ENCODE measurements around the gene AFAP1L2. TPM values are rescaled to one million over a fixed set of nuclear protein-coding genes. Genes with fewer than 3 reads are reported as not detected.
A peak's percentile ranks its signal among the peaks of the same experiment; 100 is the strongest.

The AFAP1L2 gene
- total RNA-seq, 2 donors from 2014 or later, result 5.8 to 6.3 TPM

DNA sequence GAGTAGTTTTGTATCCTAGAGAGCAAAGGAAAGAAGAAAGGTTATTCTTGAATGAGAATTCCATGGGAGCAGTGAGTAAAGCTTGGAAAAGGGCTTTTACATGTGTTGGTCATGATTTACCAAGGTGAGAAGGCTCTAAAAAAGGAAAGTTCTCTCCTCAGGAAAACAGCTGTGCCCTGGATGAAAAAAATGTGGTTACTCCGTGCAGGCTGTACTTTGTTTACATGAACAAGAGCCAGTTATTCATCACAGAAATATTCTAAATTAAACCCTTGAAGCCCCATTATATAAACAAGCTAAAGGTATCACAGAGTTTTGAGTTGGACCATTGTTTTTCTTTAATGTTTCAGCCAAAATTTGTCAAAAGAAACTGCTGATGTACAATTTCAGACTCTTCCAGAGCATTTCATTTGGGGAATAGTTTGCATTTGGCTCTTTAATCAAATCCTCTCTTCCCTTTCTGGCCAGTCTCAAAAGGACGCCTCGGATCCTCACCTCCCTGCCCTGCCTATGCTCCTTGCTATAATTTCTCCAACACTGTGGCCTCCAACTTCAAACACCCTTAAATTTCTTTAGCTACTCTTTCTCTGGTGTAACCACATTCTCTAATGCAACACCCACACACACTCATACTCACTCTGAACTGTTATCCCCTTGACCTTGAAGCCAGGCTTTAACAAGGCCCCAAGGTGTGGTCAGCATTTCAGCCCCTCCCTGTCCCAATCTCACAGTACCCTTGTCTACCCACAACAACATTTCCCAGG lies 47.4 kb downstream of the AFAP1L2 start:
- no peak for DNase-seq (ENCODE audit: low spot score)
- Histone ChIP-seq H3K9me3 (no peaks in the 10 kb centered on the region), H3K4me3 (no peak overlapping the region), H3K36me3 (no peaks in the 10 kb centered on the region), H3K27me3 (no peaks in the 10 kb centered on the region), H3K4me1 (peaks cover 0 to 8% of the 10 kb centered on the region in 2 donors), H3K27ac (no peak overlapping the region)
- TF ChIP-seq CTCF (IDR thresholded peaks at IDR 0.05), result no peak

DNA sequence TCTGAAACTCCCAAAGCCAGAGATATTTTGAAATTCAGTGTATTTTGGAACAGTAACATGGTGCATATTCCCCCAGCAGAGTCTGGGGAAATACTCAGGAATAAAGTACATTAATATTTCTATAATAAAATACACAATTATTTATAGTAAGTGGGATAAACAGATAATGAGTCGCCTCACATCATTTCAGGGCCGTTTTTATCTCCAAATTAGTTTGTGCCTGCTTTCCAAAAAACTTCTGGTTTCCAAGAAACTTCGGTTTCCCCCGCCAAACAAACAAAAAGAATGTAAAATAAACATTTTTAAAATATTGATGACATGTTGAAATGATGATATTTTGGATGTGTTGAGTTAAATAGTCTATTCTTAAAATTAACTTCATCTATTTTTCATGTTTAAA lies 48.2 kb downstream of the AFAP1L2 start:
- DNase-seq (ENCODE audit: low spot score), result no peak
- H3K9me3 ChIP-seq, result no peaks in the 10 kb centered on the region
- peaks cover 0 to 8% of the 10 kb centered on the region in 2 donors for H3K4me1 ChIP-seq
- no peak overlapping the region for H3K27ac ChIP-seq
- H3K36me3 ChIP-seq, result no peaks in the 10 kb centered on the region
- H3K27me3 ChIP-seq, result no peaks in the 10 kb centered on the region
- no peak for TF ChIP-seq CTCF (IDR thresholded peaks at IDR 0.05)
- H3K4me3 ChIP-seq, result no peak overlapping the region

DNA sequence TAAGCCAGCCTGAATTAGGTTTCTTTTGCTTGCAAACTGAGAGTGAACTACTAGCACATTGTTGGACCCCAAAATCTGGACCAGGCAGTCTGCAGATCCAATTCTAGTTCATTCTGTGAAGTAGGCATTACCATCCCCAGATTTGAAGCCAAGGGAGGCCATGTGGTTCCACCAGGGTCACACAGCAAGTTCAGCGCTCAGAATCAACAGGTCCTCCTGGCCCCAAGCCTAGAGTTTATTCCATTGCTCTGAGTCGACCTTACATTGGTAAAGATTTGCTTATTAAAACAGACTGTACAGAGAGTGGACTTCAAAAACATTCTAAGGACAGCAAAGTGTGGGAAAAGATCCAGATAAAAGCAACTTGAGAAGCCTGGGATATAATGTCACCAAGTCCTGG lies 50.9 kb downstream of the AFAP1L2 start:
- no peak overlapping the region for H3K27ac ChIP-seq
- H3K27me3 ChIP-seq, result no peaks in the 10 kb centered on the region
- H3K4me3 ChIP-seq, result no peak overlapping the region
- TF ChIP-seq CTCF (IDR thresholded peaks at IDR 0.05), result no peak
- H3K36me3 ChIP-seq, result no peaks in the 10 kb centered on the region
- H3K9me3 ChIP-seq, result no peaks in the 10 kb centered on the region
- no peak for DNase-seq (ENCODE audit: low spot score)
- H3K4me1 ChIP-seq, result peaks cover 0 to 14% of the 10 kb centered on the region in 2 donors

DNA sequence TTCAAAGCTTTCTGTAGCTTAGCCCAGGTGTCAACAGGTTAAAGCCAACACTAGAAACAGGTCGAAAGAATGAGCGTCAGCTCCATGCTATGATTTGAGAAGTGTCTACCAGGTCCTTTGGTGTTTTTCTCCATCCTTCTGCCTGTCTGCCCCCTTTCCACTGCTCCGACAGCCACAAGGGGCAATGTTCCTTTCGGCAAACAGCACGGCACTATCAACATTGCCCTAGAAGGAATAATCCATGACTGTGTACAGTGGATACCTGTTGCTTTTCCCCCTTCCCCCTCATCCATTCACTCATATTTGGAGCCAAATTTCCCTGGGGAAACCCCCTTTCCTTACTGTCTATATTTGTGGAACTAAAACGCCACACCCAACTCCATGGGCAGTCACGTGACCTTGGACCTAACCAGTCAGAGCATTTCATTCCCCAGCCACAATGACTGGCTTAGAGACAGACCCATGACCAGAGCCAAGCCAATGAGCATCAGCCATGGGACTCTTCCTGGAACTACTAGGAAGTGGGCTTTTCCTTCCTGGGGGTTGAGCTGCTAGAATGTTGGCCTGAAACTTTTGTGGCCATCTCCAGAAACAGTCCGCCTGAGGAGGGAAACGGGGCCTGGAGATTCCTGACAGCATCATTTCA lies 51.5 kb downstream of the AFAP1L2 start:
- H3K4me3 ChIP-seq, result no peak overlapping the region
- H3K27me3 ChIP-seq, result no peaks in the 10 kb centered on the region
- no peak for DNase-seq (ENCODE audit: low spot score)
- TF ChIP-seq CTCF (IDR thresholded peaks at IDR 0.05), result no peak
- no peak overlapping the region for H3K27ac ChIP-seq
- H3K4me1 ChIP-seq, result peaks cover 0 to 14% of the 10 kb centered on the region in 2 donors
- H3K9me3 ChIP-seq, result no peaks in the 10 kb centered on the region
- no peaks in the 10 kb centered on the region for H3K36me3 ChIP-seq

DNA sequence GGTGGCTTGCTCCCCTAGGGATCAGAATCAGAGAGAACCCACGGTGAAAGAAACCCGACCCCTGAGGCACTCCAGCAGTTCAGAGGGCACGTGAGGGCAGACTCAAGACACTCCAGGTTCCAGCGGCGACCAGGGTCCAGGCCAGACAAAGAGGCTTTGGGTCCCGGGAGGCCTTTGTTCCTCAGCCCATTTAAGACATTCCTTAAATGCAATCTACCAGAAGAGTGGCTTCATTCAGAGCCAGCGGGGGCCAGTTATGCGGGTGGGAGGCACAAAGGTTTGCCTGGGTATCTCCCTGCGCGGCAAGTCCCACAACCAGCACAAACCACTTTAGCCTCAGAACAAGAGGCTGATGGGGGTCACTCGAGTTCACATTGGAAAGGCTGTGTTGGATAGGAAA lies 53.6 kb downstream of the AFAP1L2 start:
- no peaks in the 10 kb centered on the region for H3K9me3 ChIP-seq
- no peak overlapping the region for H3K4me3 ChIP-seq
- no peaks in the 10 kb centered on the region for H3K27me3 ChIP-seq
- TF ChIP-seq CTCF (IDR thresholded peaks at IDR 0.05), result no peak
- DNase-seq (ENCODE audit: low spot score), result no peak
- H3K27ac ChIP-seq, result peak overlapping the region in 1 of 2 donors; percentile 6
- H3K4me1 ChIP-seq, result peaks cover 0 to 5% of the 10 kb centered on the region in 2 donors
- no peaks in the 10 kb centered on the region for H3K36me3 ChIP-seq

Measured in right atrium auricular region (tissue), 2 donors.